ENCODE results near the gene NTMT2. TPM values are rescaled to one million over a fixed set of nuclear protein-coding genes. Genes with fewer than 3 reads are reported as not detected.
"Not testable (repeated sequence)": the region's sequence is repeated elsewhere in the genome, so short reads cannot be mapped to it uniquely, and the experiment has no call there.

The NTMT2 gene
- total RNA-seq, 1 donor from 2014 or later = not detected

- no peak for DNase-seq (ENCODE audit: low read depth)
- Histone ChIP-seq H3K4me3 (ENCODE audit: low read depth, low read length) (no peak overlapping the region), H3K27me3 (ENCODE audit: control insufficient read depth, insufficient read depth, low read length) (no peaks in the 10 kb centered on the region), H3K36me3 (ENCODE audit: control insufficient read depth, insufficient read depth, low read length) (no peaks in the 10 kb centered on the region)
- TF ChIP-seq CTCF (IDR thresholded peaks at IDR 0.05; ENCODE audit: insufficient read depth, low read length, severe bottlenecking) = no peak
- no peak for FAIRE-seq
Observed at GRCh38 chr1:170164103-170164763, 18.5 kb downstream of the NTMT2 start.

- DNase-seq (ENCODE audit: low read depth) = no peak
- FAIRE-seq = no peak
- H3K4me3 ChIP-seq (ENCODE audit: low read depth, low read length) = no peak overlapping the region
- no peak for TF ChIP-seq CTCF (IDR thresholded peaks at IDR 0.05; ENCODE audit: insufficient read depth, low read length, severe bottlenecking)
- no peaks in the 10 kb centered on the region for H3K27me3 ChIP-seq (ENCODE audit: control insufficient read depth, insufficient read depth, low read length)
- H3K36me3 ChIP-seq (ENCODE audit: control insufficient read depth, insufficient read depth, low read length) = no peaks in the 10 kb centered on the region
Observed at GRCh38 chr1:170166518-170167180, 20.9 kb downstream of the NTMT2 start.

GRCh38 chr1:170168265-170168664 is 22.5 kb downstream of the NTMT2 start:
- Histone ChIP-seq H3K36me3 (ENCODE audit: control insufficient read depth, insufficient read depth, low read length) (no peaks in the 10 kb centered on the region), H3K4me3 (ENCODE audit: low read depth, low read length) (no peak overlapping the region), H3K27me3 (ENCODE audit: control insufficient read depth, insufficient read depth, low read length) (no peaks in the 10 kb centered on the region)
- DNase-seq (ENCODE audit: low read depth) = peak; percentile 25
- TF ChIP-seq CTCF (IDR thresholded peaks at IDR 0.05; ENCODE audit: insufficient read depth, low read length, severe bottlenecking) = no peak
- FAIRE-seq = no peak

GRCh38 chr1:170170513-170170912 is 24.8 kb downstream of the NTMT2 start:
- not testable (repeated sequence) for H3K36me3 ChIP-seq (ENCODE audit: control insufficient read depth, insufficient read depth, low read length); DNase-seq (ENCODE audit: low read depth); H3K27me3 ChIP-seq (ENCODE audit: control insufficient read depth, insufficient read depth, low read length); H3K4me3 ChIP-seq (ENCODE audit: low read depth, low read length); FAIRE-seq

- Histone ChIP-seq H3K27me3 (ENCODE audit: control insufficient read depth, insufficient read depth, low read length) (no peaks in the 10 kb centered on the region), H3K36me3 (ENCODE audit: control insufficient read depth, insufficient read depth, low read length) (no peaks in the 10 kb centered on the region), H3K4me3 (ENCODE audit: low read depth, low read length) (no peak overlapping the region)
- DNase-seq (ENCODE audit: low read depth) (no peak), FAIRE-seq (no peak)
- TF ChIP-seq CTCF (IDR thresholded peaks at IDR 0.05; ENCODE audit: insufficient read depth, low read length, severe bottlenecking) = no peak
Observed at GRCh38 chr1:170174395-170174794, 28.6 kb downstream of the NTMT2 start.

- Histone ChIP-seq H3K36me3 (ENCODE audit: control insufficient read depth, insufficient read depth, low read length) (no peaks in the 10 kb centered on the region), H3K27me3 (ENCODE audit: control insufficient read depth, insufficient read depth, low read length) (no peaks in the 10 kb centered on the region), H3K4me3 (ENCODE audit: low read depth, low read length) (no peak overlapping the region)
- DNase-seq (ENCODE audit: low read depth) (peak; percentile 29), FAIRE-seq (no peak)
- no peak for TF ChIP-seq CTCF (IDR thresholded peaks at IDR 0.05; ENCODE audit: insufficient read depth, low read length, severe bottlenecking)
Observed at GRCh38 chr1:170175041-170175440, 29.3 kb downstream of the NTMT2 start.
